Measurements from ENCODE around the gene AURKB.

The AURKB gene

GRCh38 chr17:8188263-8188839 lies 22.0 kb downstream of the AURKB start:
- TF ChIP-seq SIN3A (IDR thresholded peaks at IDR 0.05; ENCODE audit: borderline replicate concordance, insufficient read depth, low read length) (no peak), REST (IDR thresholded peaks at IDR 0.05; ENCODE audit: insufficient read depth in 1 of 2, low read depth in 2 of 2, low read length in 2 of 2) (no peak), POLR2AphosphoS5 (IDR thresholded peaks at IDR 0.05; ENCODE audit: low read depth, low read length) (no peak), TAF1 (IDR thresholded peaks at IDR 0.05; ENCODE audit: borderline replicate concordance, insufficient read depth, low read length) (no peak), FOXP2 (optimal IDR thresholded peaks at IDR 0.05; ENCODE audit: borderline replicate concordance, extremely low read depth, extremely low read length, insufficient read depth) (no peak)

- TF ChIP-seq REST (IDR thresholded peaks at IDR 0.05; ENCODE audit: insufficient read depth in 1 of 2, low read depth in 2 of 2, low read length in 2 of 2), result no peak
- no peak; the same call in 1 of the 2 replicates for TF ChIP-seq POLR2AphosphoS5 (IDR thresholded peaks at IDR 0.05; ENCODE audit: low read depth, low read length)
- no peak for TF ChIP-seq FOXP2 (optimal IDR thresholded peaks at IDR 0.05; ENCODE audit: borderline replicate concordance, extremely low read depth, extremely low read length, insufficient read depth)
- TF ChIP-seq SIN3A (IDR thresholded peaks at IDR 0.05; ENCODE audit: borderline replicate concordance, insufficient read depth, low read length), result peak; percentile 95; the same call in 1 of the 2 replicates
- TF ChIP-seq TAF1 (IDR thresholded peaks at IDR 0.05; ENCODE audit: borderline replicate concordance, insufficient read depth, low read length), result no peak
Measured at GRCh38 chr17:8187517-8188262, 22.7 kb downstream of the AURKB start.

GRCh38 chr17:8186787-8187516 lies 23.4 kb downstream of the AURKB start:
- TF ChIP-seq FOXP2 (optimal IDR thresholded peaks at IDR 0.05; ENCODE audit: borderline replicate concordance, extremely low read depth, extremely low read length, insufficient read depth) (peak; percentile 14), POLR2AphosphoS5 (IDR thresholded peaks at IDR 0.05; ENCODE audit: low read depth, low read length) (no peak), REST (IDR thresholded peaks at IDR 0.05; ENCODE audit: insufficient read depth in 1 of 2, low read depth in 2 of 2, low read length in 2 of 2) (peak in 1 of 2 experiments; percentile 39; a peak in 1 of 4 replicates), TAF1 (IDR thresholded peaks at IDR 0.05; ENCODE audit: borderline replicate concordance, insufficient read depth, low read length) (peak; percentile 57; the same call in 1 of the 2 replicates), SIN3A (IDR thresholded peaks at IDR 0.05; ENCODE audit: borderline replicate concordance, insufficient read depth, low read length) (0 out of 2 replicates have a peak, but pooled peaks have one; percentile 44)

- no peak for TF ChIP-seq POLR2AphosphoS5 (IDR thresholded peaks at IDR 0.05; ENCODE audit: low read depth, low read length)
- no peak for TF ChIP-seq FOXP2 (optimal IDR thresholded peaks at IDR 0.05; ENCODE audit: borderline replicate concordance, extremely low read depth, extremely low read length, insufficient read depth)
- TF ChIP-seq REST (IDR thresholded peaks at IDR 0.05; ENCODE audit: insufficient read depth in 1 of 2, low read depth in 2 of 2, low read length in 2 of 2), result no peak
- no peak for TF ChIP-seq SIN3A (IDR thresholded peaks at IDR 0.05; ENCODE audit: borderline replicate concordance, insufficient read depth, low read length)
- TF ChIP-seq TAF1 (IDR thresholded peaks at IDR 0.05; ENCODE audit: borderline replicate concordance, insufficient read depth, low read length), result no peak
Measured at GRCh38 chr17:8186446-8186786, 24.0 kb downstream of the AURKB start.
